OCI-LY7 (cell line): ENCODE data around the gene MIER2. TPM values are rescaled to one million over a fixed set of nuclear protein-coding genes. Genes with fewer than 3 reads are reported as not detected.

Experiments
- BruUV-seq: library from RNA; stranded (reverse); fragments of 400-500 nt; replicated peaks from 2 replicates; lab custom pipeline; 2021; lab: Mats Ljungman, UMichigan
- CTCF ChIA-PET: fragments of 300-600 bp; sonication (Branson Sonifier 250); formaldehyde crosslinking; loops from one replicate; lab custom pipeline; 2022; ENCODE audit warnings: antibody characterized with exemption; ENCODE audit not compliant: unreplicated experiment; lab: Charles Lee
- POLR2A ChIA-PET: fragments of 300-600 bp; sonication (Branson Sonifier 250); formaldehyde crosslinking; loops from one replicate; lab custom pipeline; 2022; ENCODE audit warnings: antibody characterized with exemption; lab: Charles Lee
- DNase-seq: peaks from one replicate; pipeline ENCODE4 v3.0.0-alpha.2; 2015; ENCODE audit warnings: low spot score
- H2AFZ ChIP-seq: fragments of 200-600 bp; sonication (generic), shearing (Covaris generic); 2 replicates; pipeline ENCODE4 v1.6.1; 2014; ENCODE audit warnings: mild to moderate bottlenecking, antibody characterized with exemption, low read length, moderate library complexity
- H3K27ac ChIP-seq: fragments of 200-600 bp; sonication (generic); 2 replicates; pipeline ENCODE4 v1.5.1; 2014; ENCODE audit warnings: mixed run types, low read depth, mild to moderate bottlenecking, moderate library complexity, low read length, inconsistent platforms; ENCODE audit not compliant: poor library complexity, severe bottlenecking
- H3K36me3 ChIP-seq: fragments of 200-600 bp; sonication (generic); 2 replicates; pipeline ENCODE4 v1.6.1; 2014; ENCODE audit warnings: mild to moderate bottlenecking, antibody characterized with exemption, low read length, moderate library complexity, mixed read lengths; ENCODE audit not compliant: insufficient read depth
- H3K4me1 ChIP-seq: fragments of 200-600 bp; sonication (generic); 2 replicates; pipeline ENCODE4 v1.5.1; 2014; ENCODE audit warnings: mild to moderate bottlenecking, low read length; ENCODE audit not compliant: insufficient read depth, poor library complexity, severe bottlenecking
- H3K4me2 ChIP-seq: fragments of 200-600 bp; sonication (generic); 2 replicates; pipeline ENCODE4 v1.6.1; 2014; ENCODE audit warnings: mild to moderate bottlenecking, low read length
- H3K4me3 ChIP-seq: fragments of 200-600 bp; sonication (generic); 2 replicates; pipeline ENCODE4 v1.5.1; 2014; ENCODE audit warnings: mild to moderate bottlenecking, low read depth, low read length; ENCODE audit not compliant: poor library complexity, severe bottlenecking
- H3K79me2 ChIP-seq: fragments of 200-600 bp; sonication (generic); 2 replicates; pipeline ENCODE4 v1.6.1; 2016; ENCODE audit warnings: low read depth, mild to moderate bottlenecking, low read length, moderate library complexity, mixed read lengths; ENCODE audit not compliant: insufficient read depth
- H3K9me2 ChIP-seq: fragments of 200-600 bp; sonication (generic); 2 replicates; pipeline ENCODE4 v1.6.1; 2016; ENCODE audit warnings: mild to moderate bottlenecking, low read length, mixed read lengths; ENCODE audit not compliant: insufficient read depth
- H3K9me3 ChIP-seq: fragments of 200-600 bp; sonication (generic); 2 replicates; pipeline ENCODE4 v1.6.1; 2014; ENCODE audit warnings: mild to moderate bottlenecking, mixed run types, low read length, mixed read lengths
- H4K20me1 ChIP-seq: fragments of 200-600 bp; sonication (generic); 2 replicates; pipeline ENCODE4 v1.6.1; 2014; ENCODE audit warnings: mild to moderate bottlenecking, antibody characterized with exemption, low read length, moderate library complexity, mixed read lengths; ENCODE audit not compliant: insufficient read depth
- EZH2phosphoT487 ChIP-seq: fragments of 200-600 bp; sonication (generic); IDR thresholded peaks from 2 replicates; pipeline ENCODE4 v1.6.1; 2018; ENCODE audit warnings: low read depth, borderline replicate concordance, mild to moderate bottlenecking, mixed run types, antibody characterized with exemption, low read length, moderate library complexity, mixed read lengths
- intact Hi-C: fragments of 100-400 bp; cut with micrococcal nuclease; formaldehyde crosslinking; loops from one replicate; pipeline ENCODE4 v1.10.0; 2022; ENCODE audit not compliant: unreplicated experiment
- total RNA-seq, 2 experiments: library from RNA; depleted of rRNA in 1 of 2; stranded (reverse); fragments of >200 nt in 1 of 2; shearing (Covaris generic) in 1 of 2; gene quantifications; 2 replicates each; pipeline ENCODE4 v1.2.3, GENCODE V29; 2014 to 2022
- TF ChIP-seq, protein P1 (sequence below): fragments of 200-600 bp; sonication (generic); conservative IDR thresholded peaks from 2 replicates; pipeline ENCODE4 v1.5.1; 2014; ENCODE audit warnings: mild to moderate bottlenecking, antibody characterized with exemption, low read length, moderate library complexity, mixed read lengths

The MIER2 gene
- total RNA-seq, 2 experiments from 2014 or later: 29.1 to 30.2 TPM

DNA sequence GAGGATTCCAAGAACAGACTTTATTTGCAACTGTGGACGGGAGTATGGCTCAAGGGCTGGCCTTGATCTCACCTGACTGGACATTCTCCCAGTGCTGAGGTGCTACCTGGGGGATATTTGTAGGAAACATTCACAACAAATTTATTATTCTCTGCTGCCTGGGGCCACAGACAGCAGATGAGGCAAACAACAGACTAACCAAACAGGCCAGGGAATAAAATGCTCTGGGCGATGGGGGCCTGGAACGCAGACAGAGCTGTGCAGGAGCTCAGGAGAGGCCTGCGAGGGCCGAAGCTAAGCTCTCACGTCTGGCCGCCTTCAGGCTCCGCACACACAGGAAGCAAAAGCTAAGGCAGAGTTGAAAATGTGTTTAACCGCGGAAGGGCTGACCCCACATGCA lies 61.2 kb downstream of the MIER2 start:
- CTCF ChIA-PET: no interaction called here
- H3K9me2 ChIP-seq: no peaks in the 10 kb centered on the region
- H4K20me1 ChIP-seq: no peaks in the 10 kb centered on the region
- no peak overlapping the region for H3K4me2 ChIP-seq
- BruUV-seq: no TSS peak
- TF ChIP-seq, protein P1, sequence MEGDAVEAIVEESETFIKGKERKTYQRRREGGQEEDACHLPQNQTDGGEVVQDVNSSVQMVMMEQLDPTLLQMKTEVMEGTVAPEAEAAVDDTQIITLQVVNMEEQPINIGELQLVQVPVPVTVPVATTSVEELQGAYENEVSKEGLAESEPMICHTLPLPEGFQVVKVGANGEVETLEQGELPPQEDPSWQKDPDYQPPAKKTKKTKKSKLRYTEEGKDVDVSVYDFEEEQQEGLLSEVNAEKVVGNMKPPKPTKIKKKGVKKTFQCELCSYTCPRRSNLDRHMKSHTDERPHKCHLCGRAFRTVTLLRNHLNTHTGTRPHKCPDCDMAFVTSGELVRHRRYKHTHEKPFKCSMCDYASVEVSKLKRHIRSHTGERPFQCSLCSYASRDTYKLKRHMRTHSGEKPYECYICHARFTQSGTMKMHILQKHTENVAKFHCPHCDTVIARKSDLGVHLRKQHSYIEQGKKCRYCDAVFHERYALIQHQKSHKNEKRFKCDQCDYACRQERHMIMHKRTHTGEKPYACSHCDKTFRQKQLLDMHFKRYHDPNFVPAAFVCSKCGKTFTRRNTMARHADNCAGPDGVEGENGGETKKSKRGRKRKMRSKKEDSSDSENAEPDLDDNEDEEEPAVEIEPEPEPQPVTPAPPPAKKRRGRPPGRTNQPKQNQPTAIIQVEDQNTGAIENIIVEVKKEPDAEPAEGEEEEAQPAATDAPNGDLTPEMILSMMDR: no peak
- no peak for TF ChIP-seq EZH2phosphoT487
- H3K79me2 ChIP-seq: no peaks in the 10 kb centered on the region
- H3K9me3 ChIP-seq: no peaks in the 10 kb centered on the region
- POLR2A ChIA-PET: no interaction called here
- H3K4me1 ChIP-seq: no peaks in the 10 kb centered on the region
- no peak overlapping the region for H2AFZ ChIP-seq
- H3K4me3 ChIP-seq: no peak overlapping the region
- DNase-seq: no peak
- intact Hi-C loops: no loop called here
- no peak overlapping the region for H3K27ac ChIP-seq
- no peaks in the 10 kb centered on the region for H3K36me3 ChIP-seq

DNA sequence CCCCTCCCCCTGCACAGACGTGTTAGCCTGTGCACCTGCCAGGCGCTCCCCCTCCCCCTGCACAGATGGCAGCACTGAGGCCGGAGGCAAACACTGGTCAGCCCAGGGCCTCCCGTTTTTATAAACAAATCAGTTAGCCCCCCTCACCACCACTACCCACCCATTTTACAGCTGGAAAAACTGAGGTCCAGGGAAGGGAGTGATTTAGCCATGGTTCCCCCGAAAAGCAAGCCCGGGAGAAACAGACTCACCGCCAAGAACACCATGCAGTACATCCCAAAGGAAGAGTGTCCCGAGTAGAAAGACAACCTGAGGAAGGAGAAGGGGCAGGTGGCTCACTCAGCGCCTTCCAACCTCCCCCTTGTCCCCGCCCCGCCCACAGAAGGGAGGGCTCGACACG lies 62.1 kb downstream of the MIER2 start:
- Histone ChIP-seq H3K4me3 (no peak overlapping the region), H4K20me1 (no peaks in the 10 kb centered on the region), H3K36me3 (no peaks in the 10 kb centered on the region), H3K9me2 (no peaks in the 10 kb centered on the region), H3K79me2 (no peaks in the 10 kb centered on the region), H3K9me3 (no peaks in the 10 kb centered on the region), H3K27ac (no peak overlapping the region), H2AFZ (no peak overlapping the region), H3K4me2 (no peak overlapping the region), H3K4me1 (no peaks in the 10 kb centered on the region)
- CTCF ChIA-PET: no interaction called here
- TF ChIP-seq, protein P1: no peak
- TF ChIP-seq EZH2phosphoT487: no peak
- POLR2A ChIA-PET: no interaction called here
- no peak for DNase-seq
- intact Hi-C loops: no loop called here
- no TSS peak for BruUV-seq

DNA sequence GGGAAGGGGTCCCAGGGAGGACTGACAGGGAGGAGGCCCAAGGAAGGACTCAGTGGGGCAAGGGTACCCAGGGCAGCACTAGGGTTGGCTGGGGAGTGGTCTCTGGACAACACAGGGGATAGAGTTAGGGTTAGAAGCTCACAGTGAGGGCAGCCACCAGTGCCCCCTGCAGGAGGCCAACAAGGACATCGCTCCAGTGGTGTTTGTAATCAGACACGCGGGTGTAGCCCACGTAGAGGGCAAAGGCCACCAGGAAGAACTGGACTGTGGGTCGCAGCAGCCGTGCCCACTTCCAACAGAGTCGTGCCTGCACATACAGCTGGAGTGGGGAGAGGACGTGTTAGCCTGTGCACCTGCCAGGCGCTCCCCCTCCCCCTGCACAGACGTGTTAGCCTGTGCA lies 62.6 kb downstream of the MIER2 start:
- Histone ChIP-seq H3K36me3 (no peaks in the 10 kb centered on the region), H3K4me2 (no peak overlapping the region), H3K27ac (no peak overlapping the region), H2AFZ (no peak overlapping the region), H3K79me2 (no peaks in the 10 kb centered on the region), H4K20me1 (no peaks in the 10 kb centered on the region), H3K9me2 (no peaks in the 10 kb centered on the region), H3K4me3 (no peak overlapping the region), H3K9me3 (no peaks in the 10 kb centered on the region), H3K4me1 (no peaks in the 10 kb centered on the region)
- ChIA-PET CTCF (no interaction called here), POLR2A (no interaction called here)
- TF ChIP-seq, protein P1: no peak
- TF ChIP-seq EZH2phosphoT487: no peak
- no peak for DNase-seq
- BruUV-seq: no TSS peak
- intact Hi-C loops: no loop called here
